Activated CD4-positive, alpha-beta T cell treated with anti-CD3 and anti-CD28 coated beads for 36 hours (primary cell): Measurements from ENCODE around the gene LAMA3. TPM values are rescaled to one million over a fixed set of nuclear protein-coding genes. Genes with fewer than 3 reads are reported as not detected.

Experiments used
- ATAC-seq: fragments of 200-7000 bp; cut with Tn5 transposase; one replicate; pipeline ENCODE4 v1.10.0; 2021; ENCODE audit warnings: mild to moderate bottlenecking, moderate library complexity
- CTCF ChIA-PET: fragments of 350-600 bp; sonication (Branson Sonifier 250); formaldehyde crosslinking; loops from one replicate; lab custom pipeline; 2021; ENCODE audit warnings: antibody characterized with exemption; lab: Charles Lee
- POLR2A ChIA-PET: fragments of 350-600 bp; sonication (Branson Sonifier 250); formaldehyde crosslinking; loops from one replicate; lab custom pipeline; 2021; ENCODE audit warnings: antibody characterized with exemption, inconsistent platforms; lab: Charles Lee
- DNase-seq: peaks from one replicate; pipeline ENCODE4 v3.0.0-alpha.2; 2020
- H3K27ac Mint-ChIP-seq: one replicate; pipeline ENCODE4 v1.8.0; 2021; ENCODE audit warnings: mixed read lengths
- H3K27me3 Mint-ChIP-seq: one replicate; pipeline ENCODE4 v1.8.0; 2021; ENCODE audit warnings: mixed read lengths
- H3K36me3 Mint-ChIP-seq: one replicate; pipeline ENCODE4 v1.8.0; 2021; ENCODE audit warnings: low read depth, mixed read lengths
- H3K4me1 Mint-ChIP-seq: one replicate; pipeline ENCODE4 v1.8.0; 2021; ENCODE audit warnings: mixed read lengths
- H3K4me3 Mint-ChIP-seq: one replicate; pipeline ENCODE4 v1.8.0; 2021; ENCODE audit warnings: mild to moderate bottlenecking, moderate library complexity, mixed read lengths
- H3K9me3 Mint-ChIP-seq: one replicate; pipeline ENCODE4 v1.8.0; 2021; ENCODE audit warnings: low read depth, mixed read lengths
- intact Hi-C, 2 experiments: fragments of 100-400 bp; cut with DNase I in 1 of 2; cut with micrococcal nuclease in 1 of 2; formaldehyde crosslinking; loops; one replicate each; pipeline versions ENCODE4 v1.14.2 to v1.15.1; 2022 to 2024; cut with DNase I, micrococcal nuclease
- total RNA-seq, 2 experiments: library from RNA; stranded (reverse); gene quantifications; one replicate each; pipeline ENCODE4 v1.2.3, GENCODE V29; 2021

LAMA3 gene
- total RNA-seq, 2 experiments from 2014 or later = 0.07 to 0.09 TPM

DNA sequence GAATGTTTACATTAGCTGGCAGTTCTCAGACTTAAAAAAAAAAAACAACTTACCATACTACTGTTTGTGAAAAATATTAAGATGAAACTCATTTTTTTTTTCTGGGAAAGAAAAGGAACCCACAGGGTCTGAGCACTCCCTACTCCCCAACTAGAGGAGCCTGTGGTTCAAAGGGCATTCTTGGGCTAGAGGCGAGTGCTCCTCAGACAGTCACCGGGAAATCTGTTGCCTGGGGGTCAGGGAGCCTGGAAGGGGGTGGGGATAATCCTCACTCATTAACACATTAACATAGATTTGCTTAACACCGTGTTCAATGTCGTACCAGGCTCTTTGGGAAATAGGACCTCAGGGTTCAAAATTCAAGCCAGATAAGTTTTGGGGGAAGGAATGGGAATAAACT is 57.6 kb downstream of the LAMA3 start:
- H3K4me3 Mint-ChIP-seq = no peak overlapping the region
- ChIA-PET POLR2A (no interaction called here), CTCF (no interaction called here)
- no peaks in the 10 kb centered on the region for H3K36me3 Mint-ChIP-seq
- no peak for ATAC-seq
- no peak overlapping the region for H3K27ac Mint-ChIP-seq
- intact Hi-C loops = no loop called here
- no peak for DNase-seq
- peaks cover 3% of the 10 kb centered on the region for H3K9me3 Mint-ChIP-seq
- peaks cover 4% of the 10 kb centered on the region for H3K4me1 Mint-ChIP-seq
- peaks cover 6% of the 10 kb centered on the region for H3K27me3 Mint-ChIP-seq

DNA sequence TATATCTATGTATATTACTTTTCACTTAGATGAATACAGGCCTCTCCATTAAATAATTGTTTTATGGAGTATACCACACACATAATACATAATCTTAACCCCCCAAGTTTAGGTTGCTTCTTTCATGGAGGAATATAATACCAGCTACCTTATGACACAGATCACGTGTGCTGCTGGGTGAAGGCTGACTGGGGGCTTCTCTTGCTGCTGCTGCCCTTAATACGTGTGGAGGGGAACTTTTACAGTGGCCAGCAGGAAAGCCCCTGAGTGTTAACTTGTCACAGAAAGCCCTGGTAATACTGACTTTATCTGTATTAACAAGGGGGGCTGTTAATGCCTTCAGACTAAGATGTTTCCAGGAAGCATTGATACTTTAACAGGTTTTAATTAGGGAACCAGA is 63.1 kb downstream of the LAMA3 start:
- H3K27me3 Mint-ChIP-seq = peaks cover 3% of the 10 kb centered on the region
- ChIA-PET CTCF (interaction anchor here (0.7 kb wide), 1 partner anchor 12 kb away, joined by 6 read pairs; no protein-coding TSS in a partner anchor), POLR2A (no interaction called here)
- no peak overlapping the region for H3K27ac Mint-ChIP-seq
- peaks cover 6% of the 10 kb centered on the region for H3K9me3 Mint-ChIP-seq
- no peaks in the 10 kb centered on the region for H3K36me3 Mint-ChIP-seq
- no peak overlapping the region for H3K4me3 Mint-ChIP-seq
- H3K4me1 Mint-ChIP-seq = peaks cover 2% of the 10 kb centered on the region
- intact Hi-C loops = no loop called here
- DNase-seq (no peak), ATAC-seq (no peak)

DNA sequence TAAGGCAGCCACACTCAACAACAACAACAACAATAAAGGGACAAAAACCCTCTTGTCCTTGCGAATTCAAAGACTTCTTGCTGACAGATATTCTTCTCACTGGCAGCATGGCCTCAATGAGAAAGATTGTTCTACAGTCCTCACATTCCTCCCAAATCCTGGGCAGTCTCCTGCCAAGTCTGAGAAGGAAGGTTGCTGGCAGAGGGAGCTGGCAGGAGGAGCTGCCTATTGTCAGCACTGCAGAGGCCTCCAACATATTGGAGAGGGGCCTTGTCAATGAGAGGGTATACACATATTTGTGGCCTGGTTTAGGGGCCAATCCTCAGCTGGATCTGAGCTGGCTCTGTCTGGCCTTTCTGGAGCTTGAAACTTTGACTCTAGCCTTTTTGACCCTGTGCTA is 63.5 kb downstream of the LAMA3 start:
- H3K27me3 Mint-ChIP-seq = no peaks in the 10 kb centered on the region
- DNase-seq (no peak), ATAC-seq (no peak)
- intact Hi-C loops = no loop called here
- ChIA-PET CTCF (interaction anchor here (0.7 kb wide), 1 partner anchor 13 kb away, joined by 6 read pairs; no protein-coding TSS in a partner anchor), POLR2A (no interaction called here)
- H3K9me3 Mint-ChIP-seq = peaks cover 6% of the 10 kb centered on the region
- H3K4me3 Mint-ChIP-seq = no peak overlapping the region
- H3K4me1 Mint-ChIP-seq = peaks cover 2% of the 10 kb centered on the region
- no peak overlapping the region for H3K27ac Mint-ChIP-seq
- no peaks in the 10 kb centered on the region for H3K36me3 Mint-ChIP-seq

GRCh38 chr18:23756590-23757436 is 67.6 kb downstream of the LAMA3 start:
- no peak for DNase-seq
- H3K27me3 Mint-ChIP-seq = peaks cover 2% of the 10 kb centered on the region
- CTCF ChIA-PET = no interaction called here
- H3K4me1 Mint-ChIP-seq = no peaks in the 10 kb centered on the region
- intact Hi-C loops = no loop called here
- no peak overlapping the region for H3K27ac Mint-ChIP-seq
- POLR2A ChIA-PET = no interaction called here
- no peaks in the 10 kb centered on the region for H3K36me3 Mint-ChIP-seq
- ATAC-seq = no peak
- peaks cover 3% of the 10 kb centered on the region for H3K9me3 Mint-ChIP-seq
- H3K4me3 Mint-ChIP-seq = no peak overlapping the region

DNA sequence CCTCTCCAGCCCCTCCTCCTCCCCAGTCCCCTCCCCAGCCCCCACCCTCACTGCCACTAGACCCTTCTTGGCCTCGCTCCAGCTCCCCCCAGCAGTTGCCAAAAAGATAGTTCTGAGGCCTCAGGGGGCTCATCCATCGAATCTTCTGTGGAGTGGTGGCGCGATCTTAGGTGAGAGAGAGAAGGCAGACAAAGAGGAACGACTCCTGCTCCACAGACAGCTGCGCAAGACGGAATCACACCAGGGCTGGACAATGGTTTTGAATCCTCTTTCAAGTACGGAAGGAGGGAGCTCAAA is 68.1 kb downstream of the LAMA3 start:
- Mint-ChIP-seq H3K9me3 (peaks cover 3% of the 10 kb centered on the region), H3K36me3 (no peaks in the 10 kb centered on the region), H3K27me3 (peaks cover 2% of the 10 kb centered on the region), H3K4me3 (no peak overlapping the region), H3K4me1 (no peaks in the 10 kb centered on the region), H3K27ac (no peak overlapping the region)
- CTCF ChIA-PET = no interaction called here
- DNase-seq (no peak), ATAC-seq (no peak)
- intact Hi-C loops = no loop called here
- POLR2A ChIA-PET = no interaction called here

DNA sequence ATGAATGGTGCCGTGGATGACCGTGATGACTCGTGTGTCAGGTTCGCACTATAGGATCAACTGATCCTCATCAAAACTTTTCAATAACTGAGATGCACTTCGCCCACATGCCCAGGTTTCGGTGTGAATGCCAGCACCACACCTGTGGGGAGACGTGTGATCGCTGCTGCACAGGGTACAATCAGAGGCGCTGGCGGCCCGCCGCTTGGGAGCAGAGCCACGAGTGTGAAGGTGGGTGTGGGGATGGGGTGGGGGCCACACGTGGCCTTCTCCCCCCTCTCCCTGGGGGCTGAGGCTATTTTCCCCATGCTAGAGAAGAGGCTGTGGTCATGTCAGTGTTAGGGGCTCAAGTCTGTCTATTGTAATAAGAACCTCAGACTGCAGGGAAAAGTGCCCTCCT is 69.0 kb downstream of the LAMA3 start:
- Mint-ChIP-seq H3K4me1 (no peaks in the 10 kb centered on the region), H3K4me3 (no peak overlapping the region), H3K27ac (no peak overlapping the region), H3K27me3 (peaks cover 2% of the 10 kb centered on the region), H3K36me3 (no peaks in the 10 kb centered on the region), H3K9me3 (peaks cover 3% of the 10 kb centered on the region)
- no peak for DNase-seq
- CTCF ChIA-PET = no interaction called here
- ATAC-seq = no peak
- POLR2A ChIA-PET = no interaction called here
- intact Hi-C loops = no loop called here

DNA sequence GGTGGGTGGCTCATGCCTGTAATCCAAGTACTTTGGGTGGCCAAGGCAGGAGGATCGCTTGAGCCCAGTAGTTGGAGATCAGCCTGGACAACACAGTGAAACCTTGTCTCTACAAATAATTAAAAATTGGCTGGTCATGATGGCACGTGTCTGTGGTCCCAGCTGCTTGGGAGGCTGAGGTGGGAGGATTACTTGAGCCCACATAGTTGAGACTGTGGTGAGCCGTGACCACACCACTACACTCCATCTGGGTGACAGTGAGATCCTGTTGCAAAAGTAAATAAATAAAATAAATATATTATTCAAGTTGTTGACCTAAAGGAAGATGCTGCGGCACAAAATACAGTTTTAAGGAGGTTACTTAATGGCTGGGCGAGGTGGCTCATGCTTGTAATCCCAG is 72.7 kb downstream of the LAMA3 start:
- Mint-ChIP-seq H3K4me1 (no peaks in the 10 kb centered on the region), H3K4me3 (no peak overlapping the region), H3K9me3 (no peaks in the 10 kb centered on the region), H3K27me3 (peaks cover 2% of the 10 kb centered on the region), H3K36me3 (no peaks in the 10 kb centered on the region), H3K27ac (no peak overlapping the region)
- ATAC-seq (no peak), DNase-seq (no peak)
- ChIA-PET POLR2A (no interaction called here), CTCF (interaction anchor here (1.6 kb wide), 1 partner anchor 59 kb away, joined by 5 read pairs; no protein-coding TSS in a partner anchor)
- intact Hi-C loops = no loop called here

DNA sequence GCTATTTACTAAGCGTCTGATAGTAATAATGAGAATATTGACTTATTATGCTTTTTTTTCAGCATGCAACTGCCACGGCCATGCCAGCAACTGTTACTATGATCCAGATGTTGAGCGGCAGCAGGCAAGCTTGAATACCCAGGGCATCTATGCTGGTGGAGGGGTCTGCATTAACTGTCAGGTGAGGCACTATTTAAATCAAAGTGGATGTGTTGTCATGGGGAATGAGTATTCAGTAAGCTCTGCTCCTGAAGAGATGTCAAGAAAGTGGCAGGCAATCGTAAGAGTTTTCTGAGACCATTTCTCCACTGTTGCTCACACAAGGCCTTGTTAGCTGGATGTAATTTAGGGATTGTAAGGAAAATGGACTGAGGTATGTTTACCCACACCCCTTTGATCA is 74.1 kb downstream of the LAMA3 start:
- no peak for DNase-seq
- CTCF ChIA-PET = interaction anchor here (0.6 kb wide), 1 partner anchor 105 kb away, joined by 3 read pairs; no protein-coding TSS in a partner anchor
- intact Hi-C loops = no loop called here

GRCh38 chr18:23765931-23766330 is 76.7 kb downstream of the LAMA3 start:
- Mint-ChIP-seq H3K4me3 (no peak overlapping the region), H3K9me3 (peaks cover 6% of the 10 kb centered on the region), H3K27ac (no peak overlapping the region), H3K36me3 (no peaks in the 10 kb centered on the region), H3K27me3 (peaks cover 2% of the 10 kb centered on the region), H3K4me1 (no peaks in the 10 kb centered on the region)
- intact Hi-C loops = no loop called here
- no peak for ATAC-seq
- CTCF ChIA-PET = no interaction called here
- no peak for DNase-seq
- POLR2A ChIA-PET = no interaction called here

More for the DNA sequence above, 74.1 kb downstream of the LAMA3 start:
- Mint-ChIP-seq H3K9me3 (peaks cover 2% of the 10 kb centered on the region), H3K4me3 (no peak overlapping the region), H3K27ac (no peak overlapping the region), H3K27me3 (peaks cover 2% of the 10 kb centered on the region), H3K4me1 (no peaks in the 10 kb centered on the region), H3K36me3 (no peaks in the 10 kb centered on the region)
- ATAC-seq = no peak
- POLR2A ChIA-PET = no interaction called here

DNA sequence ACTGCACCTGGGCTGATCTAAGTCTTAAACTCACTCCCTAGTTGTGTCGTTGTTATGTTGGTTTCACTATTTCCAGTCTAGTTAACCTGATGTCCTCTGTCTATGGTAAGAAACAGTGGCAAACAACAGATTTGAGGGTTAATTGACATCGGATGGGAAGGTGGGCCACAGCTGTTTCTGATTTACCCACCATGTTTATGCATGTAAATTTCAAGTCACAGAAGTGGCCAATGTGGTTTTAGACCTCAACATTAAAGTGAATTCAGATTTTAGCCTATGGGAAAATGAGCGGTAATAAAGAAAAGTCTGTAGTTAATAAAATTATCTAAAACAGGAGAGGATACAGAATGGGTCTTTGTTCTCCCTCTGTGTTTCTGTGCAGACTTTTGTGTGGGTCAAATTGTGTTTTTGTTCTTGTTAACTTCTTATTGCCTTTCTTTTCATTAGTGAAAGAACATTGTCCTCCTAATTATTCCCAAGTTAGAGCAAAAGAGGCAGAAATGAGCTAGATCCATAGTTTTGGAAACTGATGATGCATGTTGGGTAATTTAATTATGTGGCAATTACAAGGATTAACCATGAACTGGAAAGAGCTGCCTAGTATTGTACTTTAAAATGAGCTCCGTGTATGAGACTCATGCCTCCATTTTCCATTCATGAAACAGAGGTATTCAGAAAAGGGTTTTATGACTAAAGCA is 83.2 kb downstream of the LAMA3 start:
- ChIA-PET CTCF (no interaction called here), POLR2A (no interaction called here)
- ATAC-seq (no peak), DNase-seq (no peak)
- intact Hi-C loops = no loop called here
- no peak overlapping the region for H3K27ac Mint-ChIP-seq
- H3K27me3 Mint-ChIP-seq = peaks cover 2% of the 10 kb centered on the region
- H3K4me3 Mint-ChIP-seq = no peak overlapping the region
- H3K4me1 Mint-ChIP-seq = no peaks in the 10 kb centered on the region
- no peaks in the 10 kb centered on the region for H3K36me3 Mint-ChIP-seq
- peaks cover 6% of the 10 kb centered on the region for H3K9me3 Mint-ChIP-seq

- ChIA-PET CTCF (no interaction called here), POLR2A (no interaction called here)
- Mint-ChIP-seq H3K27me3 (no peaks in the 10 kb centered on the region), H3K9me3 (no peaks in the 10 kb centered on the region), H3K4me1 (no peaks in the 10 kb centered on the region), H3K4me3 (no peak overlapping the region), H3K36me3 (no peaks in the 10 kb centered on the region), H3K27ac (no peak overlapping the region)
- ATAC-seq (no peak), DNase-seq (no peak)
- intact Hi-C loops = no loop called here
Observed at GRCh38 chr18:23776306-23776705, 87.1 kb downstream of the LAMA3 start.

GRCh38 chr18:23778828-23779227 is 89.6 kb downstream of the LAMA3 start:
- H3K4me3 Mint-ChIP-seq = no peak overlapping the region
- no peaks in the 10 kb centered on the region for H3K27me3 Mint-ChIP-seq
- DNase-seq = no peak
- ATAC-seq = no peak
- no peaks in the 10 kb centered on the region for H3K4me1 Mint-ChIP-seq
- no peak overlapping the region for H3K27ac Mint-ChIP-seq
- ChIA-PET CTCF (interaction anchor here (0.6 kb wide), 1 partner anchor 539 kb away, joined by 4 read pairs; no protein-coding TSS in a partner anchor), POLR2A (no interaction called here)
- no peaks in the 10 kb centered on the region for H3K36me3 Mint-ChIP-seq
- H3K9me3 Mint-ChIP-seq = no peaks in the 10 kb centered on the region
- intact Hi-C loops = no loop called here
